ENCODE results near the gene EIF4EBP3.

DNA sequence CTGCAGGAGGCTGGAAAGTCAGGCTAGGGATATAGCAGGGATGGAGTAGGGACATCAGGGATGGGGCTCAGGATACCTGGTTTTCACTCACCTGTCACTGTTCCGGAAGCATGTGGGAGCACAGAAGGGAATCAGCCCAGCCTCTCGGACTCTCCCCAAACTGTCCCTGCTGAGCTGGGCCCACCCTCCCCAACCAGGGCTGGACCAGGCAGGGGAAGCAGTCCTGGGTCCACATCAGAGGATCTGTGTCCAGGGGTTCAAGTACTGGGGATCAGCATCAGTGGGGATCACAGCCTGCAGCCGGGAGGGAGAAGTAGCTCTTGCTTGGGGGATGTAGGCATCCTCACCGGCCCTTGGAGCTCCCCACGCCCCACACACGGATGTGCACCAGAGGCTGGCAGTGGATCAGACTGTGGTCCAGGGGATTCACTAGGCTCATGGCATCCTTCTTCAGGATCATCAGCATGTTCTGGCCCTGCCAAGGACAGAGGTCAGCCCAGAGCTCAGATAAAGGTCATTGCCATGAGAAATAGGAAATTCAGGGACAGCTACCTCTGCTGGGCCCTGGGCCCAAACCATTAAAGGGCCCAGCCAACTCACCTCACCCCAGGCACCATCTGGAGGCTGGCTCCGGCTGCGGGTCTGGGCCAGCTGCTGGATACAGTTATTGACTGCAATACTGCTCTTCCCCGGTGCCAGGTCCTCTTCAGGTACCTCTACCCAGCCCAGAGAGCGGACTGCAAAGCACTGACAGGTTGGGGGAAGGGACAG, 14.5 kb downstream of the EIF4EBP3 start:
- TF ChIP-seq POLR2A (IDR thresholded peaks at IDR 0.05; ENCODE audit: low read depth, low read length) = no peak
- TF ChIP-seq TAF1 (IDR thresholded peaks at IDR 0.05; ENCODE audit: low read depth, low read length) = no peak

All from GM12891 (cell line).